DOHH2 (cell line): Measurements from ENCODE around the gene SEPTIN8.

Source experiments
- CTCF ChIP-seq: fragments of 200-600 bp; sonication (generic); IDR thresholded peaks from one replicate; pipeline ENCODE4 v1.5.1; 2014; ENCODE audit warnings: antibody characterized with exemption, mild to moderate bottlenecking, low read depth, low read length; ENCODE audit not compliant: poor library complexity, severe bottlenecking
- EZH2phosphoT487 ChIP-seq: fragments of 200-600 bp; sonication (generic); IDR thresholded peaks from 2 replicates; pipeline ENCODE4 v1.6.1; 2017; ENCODE audit warnings: borderline replicate concordance, mild to moderate bottlenecking, antibody characterized with exemption, low read length, moderate library complexity, mixed read lengths

GRCh38 chr5:132825033-132825833 lies 48.2 kb upstream of the SEPTIN8 start:
- TF ChIP-seq CTCF, result no peak
- 0 out of 2 replicates have a peak, but pooled peaks have one; percentile 32 for TF ChIP-seq EZH2phosphoT487
